Ovary (tissue), 9 donors: ENCODE results near the gene LRRC75A. TPM values are rescaled to one million over a fixed set of nuclear protein-coding genes. Genes with fewer than 3 reads are reported as not detected.
"Not testable (repeated sequence)": the region's sequence is repeated elsewhere in the genome, so short reads cannot be mapped to it uniquely, and the experiment has no call there.

Experiments used
- DNase-seq, 5 donors: peaks; one replicate each; pipeline ENCODE4 v3.0.0-alpha.2; 2019 to 2020
- H3K27ac ChIP-seq, 2 donors: fragments of 200-600 bp; one replicate each; pipeline versions ENCODE4 v1.5.1 to v1.8.0; 2019 to 2022
- H3K27me3 ChIP-seq: fragments of 200-600 bp; one replicate; pipeline ENCODE4 v1.8.0; 2022
- H3K36me3 ChIP-seq: fragments of 200-600 bp; sonication (generic); one replicate; pipeline ENCODE4 v1.5.1; 2019
- H3K4me1 ChIP-seq: one replicate; pipeline ENCODE4 v1.8.1; 2013; ENCODE audit warnings: mild to moderate bottlenecking, moderate library complexity; ENCODE audit not compliant: insufficient read depth
- H3K4me3 ChIP-seq: fragments of 200-600 bp; sonication (generic); one replicate; pipeline ENCODE4 v1.5.1; 2017
- H3K9me3 ChIP-seq, 2 donors: fragments of 200-600 bp in 1 of 2; sonication (generic) in 1 of 2; one replicate each; pipeline versions ENCODE4 v1.5.1 to v1.8.1; 2013 to 2019; ENCODE audit warnings: mild to moderate bottlenecking in 1 of 2, moderate library complexity in 1 of 2
- CTCF ChIP-seq, 3 donors: fragments of 450-650 bp in 2 of 3; fragments of 200-600 bp in 1 of 3; IDR thresholded peaks; one replicate each; pipeline versions ENCODE4 v1.5.1 to v1.8.0; 2016 to 2022; ENCODE audit warnings: antibody characterized with exemption in 3 of 3, mild to moderate bottlenecking in 1 of 3
- EP300 ChIP-seq: sonication (generic); formaldehyde crosslinking; IDR thresholded peaks from one replicate; pipeline ENCODE4 v1.6.1; 2017; ENCODE audit warnings: antibody characterized with exemption
- POLR2A ChIP-seq: fragments of 450-650 bp; IDR thresholded peaks from one replicate; pipeline ENCODE4 v1.6.1; 2017; ENCODE audit warnings: antibody characterized with exemption, mild to moderate bottlenecking, moderate library complexity
- WGBS, 3 donors: extraction: QIAGEN DNeasy Blood & Tissue Kit in 1 of 3; methylation state at CpG; one replicate each; pipeline versions ENCODE4 v1.1.5 to v1.1.7; 2013 to 2017; 5-methylcytosine and 5-hydroxymethylcytosine counted together
- intact Hi-C, 4 donors: fragments of 100-400 bp; cut with DNase I; formaldehyde crosslinking; loops; one replicate each; pipeline versions ENCODE4 v1.11.0 to v1.15.1; 2022 to 2023
- polyA plus RNA-seq, 2 donors: library from polyadenylated mRNA; stranded (reverse); fragments of 200-250 nt in 1 of 2; fragments of 350-450 nt in 1 of 2; fragmentation: Illumina TruSeq in 1 of 2; extraction: RNeasy Lipid Tissue Mini Kit (QIAGEN cat#74804) in 1 of 2; gene quantifications; one replicate each; pipeline ENCODE4 v1.2.3, GENCODE V29; 2013 to 2014
- total RNA-seq, 7 donors: library from RNA; depleted of rRNA in 2 of 7; stranded (reverse); fragments of >200 nt in 2 of 7; fragmentation: NEBNext Ultra II Directional in 3 of 7; extraction: Animal tissue kit (Norgen Biotek cat#: 25700) in 3 of 7; gene quantifications; one replicate each; pipeline versions ENCODE4 v1.1.0 to v1.2.4, GENCODE V29; 2016 to 2023
- donor health status: DM: no; HTN: no; CAD: no; lungs with moderate emphysema.
- donor health status: DM: no; HTN: no; CAD: no.
- donor health status: Bipolar disorder and iron deficiency.
- donor health status: DM: yes; HTN: yes; CAD: no.
- donor health status: DM: no; HTN: no; CAD: no.
- donor health status: DM: yes; HTN: yes; CAD: no.

LRRC75A gene
- total and polyA plus RNA-seq, 9 donors, result 1.0 to 12.5 (median 4.1) TPM

DNA sequence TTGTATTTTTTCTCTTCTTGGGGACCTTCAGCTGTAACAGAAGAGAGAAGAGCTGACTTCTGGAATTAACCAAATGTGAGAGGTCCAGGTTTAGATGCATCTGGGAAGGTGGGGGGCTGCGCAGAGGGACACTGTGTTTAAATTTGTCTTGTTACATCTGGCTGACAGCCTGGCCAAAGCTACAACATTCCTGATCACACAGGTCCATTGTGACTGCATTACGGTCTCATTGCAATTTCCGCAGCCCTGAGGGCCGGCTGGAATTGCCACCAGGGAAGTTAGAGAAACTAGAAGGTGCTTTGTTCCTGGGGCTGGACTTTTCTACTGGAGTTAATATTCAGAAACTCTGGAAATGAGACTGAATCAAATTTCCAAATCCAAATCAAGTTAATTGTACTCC, 37.9 kb upstream of the LRRC75A start:
- Histone ChIP-seq H3K36me3 (no peaks in the 10 kb centered on the region), H3K27me3 (no peaks in the 10 kb centered on the region), H3K4me1 (no peaks in the 10 kb centered on the region), H3K27ac (no peak overlapping the region), H3K9me3 (no peaks in the 10 kb centered on the region), H3K4me3 (no peak overlapping the region)
- no peak for TF ChIP-seq POLR2A
- intact Hi-C loops, result loop anchor here in 2 of 4 donors (10.0 kb wide), 2 partner anchors 145 to 165 kb away; partner anchors contain the start of gene UBB (in 1 of the 2)
- 74 to 88% (median 75%) methylated on average over 4 of the region's 4 CpGs for WGBS, 3 donors
- no peak for DNase-seq

DNA sequence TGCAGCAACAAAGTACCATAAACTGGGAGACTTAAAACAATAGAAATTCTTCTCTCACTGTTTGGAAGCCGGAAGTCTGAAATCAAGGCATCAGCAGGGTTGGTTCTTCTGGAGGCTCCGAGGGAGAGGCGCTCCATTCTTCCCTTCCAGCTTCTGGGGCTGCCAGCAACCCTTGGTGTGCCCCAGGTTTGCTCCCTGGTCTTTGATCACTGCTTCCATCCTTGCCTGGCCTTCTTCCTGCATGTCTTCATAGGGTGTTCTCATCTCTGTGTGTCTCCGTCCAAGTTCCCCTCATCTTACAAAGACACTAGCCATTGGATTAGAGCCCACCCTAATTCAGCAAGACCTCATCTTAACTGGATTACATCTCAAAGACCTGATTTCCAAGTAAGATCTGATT, 35.3 kb upstream of the LRRC75A start:
- Histone ChIP-seq H3K36me3 (no peaks in the 10 kb centered on the region), H3K27ac (no peak overlapping the region), H3K9me3 (no peaks in the 10 kb centered on the region), H3K4me1 (no peaks in the 10 kb centered on the region), H3K4me3 (no peak overlapping the region), H3K27me3 (no peaks in the 10 kb centered on the region)
- DNase-seq, result no peak
- intact Hi-C loops, result loop anchor here in 2 of 4 donors (10.0 kb wide), 2 partner anchors 142 to 162 kb away; partner anchors contain the start of gene UBB (in 1 of the 2)
- WGBS, 3 donors, result 76 to 82% (median 76%) methylated on average over 4 of the region's 4 CpGs
- TF ChIP-seq CTCF (IDR thresholded peaks at IDR 0.05) (no peak), EP300 (no peak), POLR2A (no peak)

DNA sequence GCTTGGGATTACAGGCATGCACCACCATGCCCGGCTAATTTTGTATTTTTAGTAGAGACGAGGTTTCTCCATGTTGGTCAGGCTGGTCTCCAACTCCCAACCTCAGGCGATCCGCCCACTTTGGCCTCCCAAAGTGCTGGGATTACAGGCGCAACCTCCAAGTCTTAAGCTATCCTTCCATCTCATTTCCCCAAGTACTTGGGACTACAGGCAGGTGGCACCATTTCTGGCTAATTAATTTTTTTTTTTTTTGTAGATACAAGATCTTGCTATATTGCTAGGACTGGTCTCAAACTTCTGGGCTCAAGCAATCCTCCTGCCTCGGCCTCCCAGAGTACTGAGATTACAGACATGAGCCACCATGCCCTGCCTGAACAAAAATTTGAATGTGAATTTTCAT, 33.6 kb upstream of the LRRC75A start:
- intact Hi-C loops, result loop anchor here in 2 of 4 donors (10.0 kb wide), 2 partner anchors 141 to 161 kb away; partner anchors contain the start of gene UBB (in 1 of the 2)
- WGBS, 3 donors, result 86 to 87% (median 87%) methylated on average over 6 of the region's 6 CpGs
- DNase-seq, result not testable (repeated sequence)

DNA sequence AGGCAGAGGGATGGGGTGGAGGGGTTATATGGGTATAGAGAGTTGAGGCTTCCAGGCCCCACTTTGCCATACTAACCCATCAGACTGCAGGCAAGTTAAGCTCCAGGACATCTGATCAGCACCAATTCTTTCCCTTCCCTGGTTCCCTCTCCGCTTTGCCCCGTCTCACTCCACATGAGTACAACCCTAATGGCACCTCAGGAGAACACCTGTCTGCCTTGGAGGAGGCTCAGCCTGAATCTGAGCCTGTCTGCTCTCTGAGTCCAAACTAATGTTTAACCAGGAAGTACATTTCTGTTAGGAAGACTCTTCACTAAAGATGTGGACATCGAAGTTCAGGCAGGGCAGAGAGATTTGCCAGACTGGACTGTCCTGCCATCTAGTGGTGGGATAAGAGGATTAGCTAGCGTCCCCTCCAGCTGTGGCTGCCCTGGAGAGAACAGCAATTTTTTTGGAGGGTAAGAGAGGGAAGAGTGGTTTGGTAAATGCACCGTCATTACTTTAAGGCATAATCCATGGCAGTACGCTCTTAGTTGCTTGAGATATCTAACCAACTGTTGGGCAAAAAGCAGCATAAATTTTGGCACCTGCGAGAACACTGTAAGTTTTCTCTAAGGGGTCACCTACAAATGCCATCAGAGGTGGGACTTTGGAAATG, 29.2 kb upstream of the LRRC75A start:
- peak; percentile 68 to 85 (median 70) for DNase-seq
- 28 to 33% (median 32%) methylated on average over 7 of the region's 7 CpGs for WGBS, 3 donors
- H3K36me3 ChIP-seq, result no peaks in the 10 kb centered on the region
- intact Hi-C loops, result loop anchor here (2.0 to 10.0 kb wide), 5 partner anchors 68 to 159 kb away; partner anchors contain the start of gene UBB (in 1 of the 4)
- H3K9me3 ChIP-seq, result no peaks in the 10 kb centered on the region
- H3K4me1 ChIP-seq, result peaks cover 2% of the 10 kb centered on the region
- no peak overlapping the region for H3K27ac ChIP-seq
- no peak overlapping the region for H3K4me3 ChIP-seq
- no peaks in the 10 kb centered on the region for H3K27me3 ChIP-seq
- TF ChIP-seq CTCF (IDR thresholded peaks at IDR 0.05) (peak; percentile 80 to 89 (median 88)), POLR2A (no peak)

More for the DNA sequence above, 33.6 kb upstream of the LRRC75A start:
- not testable (repeated sequence) for H3K36me3 ChIP-seq, H3K27me3 ChIP-seq, H3K4me1 ChIP-seq, H3K27ac ChIP-seq, H3K4me3 ChIP-seq, H3K9me3 ChIP-seq

DNA sequence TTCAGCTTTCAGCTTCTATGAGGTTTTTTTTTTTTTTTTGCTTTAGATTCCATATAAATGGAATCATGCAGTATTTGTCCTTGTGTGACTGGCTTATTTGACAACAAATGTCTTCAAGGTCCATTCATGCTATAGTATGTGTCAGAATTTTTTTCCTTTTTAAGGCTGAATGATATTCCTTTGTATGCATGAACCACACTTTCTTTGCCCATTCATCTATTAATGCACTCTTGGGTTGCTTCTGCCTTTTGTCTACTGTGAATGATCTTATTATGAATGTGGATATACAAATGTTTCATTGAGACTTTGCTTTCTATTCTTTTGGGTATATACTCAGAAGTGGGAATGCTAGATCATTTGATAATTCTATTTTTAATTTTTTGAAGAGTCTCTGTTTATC, 27.0 kb upstream of the LRRC75A start:
- Histone ChIP-seq H3K4me3 (no peak overlapping the region), H3K4me1 (peaks cover 2% of the 10 kb centered on the region), H3K27ac (no peak overlapping the region), H3K27me3 (no peaks in the 10 kb centered on the region), H3K9me3 (no peaks in the 10 kb centered on the region), H3K36me3 (no peaks in the 10 kb centered on the region)
- intact Hi-C loops, result loop anchor here in 2 of 4 donors (10.0 kb wide), 1 partner anchor 154 kb away; no protein-coding TSS in a partner anchor
- DNase-seq, result no peak
- TF ChIP-seq EP300 (no peak), POLR2A (no peak), CTCF (IDR thresholded peaks at IDR 0.05) (no peak)
